PFSK-1 (cell line): Measurements from ENCODE around the gene LRRC8A.

Experiments used
- FOXP2 ChIP-seq: optimal IDR thresholded peaks from 2 replicates; pipeline ENCODE3; 2011; ENCODE audit warnings: borderline replicate concordance, control low read depth, inconsistent platforms; ENCODE audit not compliant: insufficient read depth; ENCODE audit errors: extremely low read length, extremely low read depth
- POLR2AphosphoS5 ChIP-seq: IDR thresholded peaks from 2 replicates; pipeline ENCODE4 v1.6.1; 2012; ENCODE audit warnings: low read depth, mild to moderate bottlenecking, control low read depth, low read length, moderate library complexity
- SIN3A ChIP-seq: IDR thresholded peaks from 2 replicates; pipeline ENCODE4 v1.6.1; 2012; ENCODE audit warnings: mild to moderate bottlenecking, low read length, moderate library complexity, borderline replicate concordance; ENCODE audit not compliant: insufficient read depth
- TAF1 ChIP-seq: IDR thresholded peaks from 2 replicates; pipeline ENCODE4 v1.6.1; 2012; ENCODE audit warnings: low read length, control low read depth, borderline replicate concordance; ENCODE audit not compliant: insufficient read depth
- TF ChIP-seq, protein P1 (sequence below), 2 experiments: IDR thresholded peaks; 2 replicates each; pipeline versions ENCODE4 v1.6.1 to v1.8.0; 2011 to 2012; ENCODE audit warnings: low read depth in 2 of 2, low read length in 2 of 2, control low read depth in 1 of 2, inconsistent platforms in 1 of 2, mild to moderate bottlenecking in 1 of 2, moderate library complexity in 1 of 2; ENCODE audit not compliant: insufficient read depth in 1 of 2

Gene LRRC8A

DNA sequence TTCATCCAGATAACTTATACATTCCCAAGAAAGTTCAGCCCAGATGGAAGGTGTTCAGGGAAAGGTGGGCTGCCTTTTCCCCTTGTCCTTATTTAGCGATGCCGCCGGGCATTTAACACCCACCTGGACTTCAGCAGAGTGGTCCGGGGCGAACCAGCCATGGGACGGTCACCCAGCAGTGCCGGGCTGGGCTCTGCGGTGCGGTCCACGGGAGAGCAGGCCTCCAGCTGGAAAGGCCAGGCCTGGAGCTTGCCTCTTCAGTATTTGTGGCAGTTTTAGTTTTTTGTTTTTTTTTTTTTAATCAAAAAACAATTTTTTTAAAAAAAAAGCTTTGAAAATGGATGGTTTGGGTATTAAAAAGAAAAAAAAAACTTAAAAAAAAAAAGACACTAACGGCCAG is 34.8 kb downstream of the LRRC8A start:
- TF ChIP-seq SIN3A (no peak), TAF1 (no peak), POLR2AphosphoS5 (no peak), FOXP2 (no peak)
- TF ChIP-seq, protein P1, sequence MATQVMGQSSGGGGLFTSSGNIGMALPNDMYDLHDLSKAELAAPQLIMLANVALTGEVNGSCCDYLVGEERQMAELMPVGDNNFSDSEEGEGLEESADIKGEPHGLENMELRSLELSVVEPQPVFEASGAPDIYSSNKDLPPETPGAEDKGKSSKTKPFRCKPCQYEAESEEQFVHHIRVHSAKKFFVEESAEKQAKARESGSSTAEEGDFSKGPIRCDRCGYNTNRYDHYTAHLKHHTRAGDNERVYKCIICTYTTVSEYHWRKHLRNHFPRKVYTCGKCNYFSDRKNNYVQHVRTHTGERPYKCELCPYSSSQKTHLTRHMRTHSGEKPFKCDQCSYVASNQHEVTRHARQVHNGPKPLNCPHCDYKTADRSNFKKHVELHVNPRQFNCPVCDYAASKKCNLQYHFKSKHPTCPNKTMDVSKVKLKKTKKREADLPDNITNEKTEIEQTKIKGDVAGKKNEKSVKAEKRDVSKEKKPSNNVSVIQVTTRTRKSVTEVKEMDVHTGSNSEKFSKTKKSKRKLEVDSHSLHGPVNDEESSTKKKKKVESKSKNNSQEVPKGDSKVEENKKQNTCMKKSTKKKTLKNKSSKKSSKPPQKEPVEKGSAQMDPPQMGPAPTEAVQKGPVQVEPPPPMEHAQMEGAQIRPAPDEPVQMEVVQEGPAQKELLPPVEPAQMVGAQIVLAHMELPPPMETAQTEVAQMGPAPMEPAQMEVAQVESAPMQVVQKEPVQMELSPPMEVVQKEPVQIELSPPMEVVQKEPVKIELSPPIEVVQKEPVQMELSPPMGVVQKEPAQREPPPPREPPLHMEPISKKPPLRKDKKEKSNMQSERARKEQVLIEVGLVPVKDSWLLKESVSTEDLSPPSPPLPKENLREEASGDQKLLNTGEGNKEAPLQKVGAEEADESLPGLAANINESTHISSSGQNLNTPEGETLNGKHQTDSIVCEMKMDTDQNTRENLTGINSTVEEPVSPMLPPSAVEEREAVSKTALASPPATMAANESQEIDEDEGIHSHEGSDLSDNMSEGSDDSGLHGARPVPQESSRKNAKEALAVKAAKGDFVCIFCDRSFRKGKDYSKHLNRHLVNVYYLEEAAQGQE (IDR thresholded peaks at IDR 0.05; ENCODE audit: insufficient read depth in 1 of 2, low read depth in 2 of 2, low read length in 2 of 2) = no peak

- TF ChIP-seq TAF1 (no peak), POLR2AphosphoS5 (no peak), FOXP2 (no peak), SIN3A (no peak)
- TF ChIP-seq, protein P1 (IDR thresholded peaks at IDR 0.05; ENCODE audit: insufficient read depth in 1 of 2, low read depth in 2 of 2, low read length in 2 of 2) = no peak
Observed at GRCh38 chr9:128917151-128917849, 35.4 kb downstream of the LRRC8A start.

GRCh38 chr9:128918921-128919320 is 37.0 kb downstream of the LRRC8A start:
- no peak for TF ChIP-seq TAF1

GRCh38 chr9:128919402-128920089 is 37.6 kb downstream of the LRRC8A start:
- TF ChIP-seq FOXP2 (no peak), TAF1 (no peak), POLR2AphosphoS5 (no peak), SIN3A (no peak)
- TF ChIP-seq, protein P1 (IDR thresholded peaks at IDR 0.05; ENCODE audit: insufficient read depth in 1 of 2, low read depth in 2 of 2, low read length in 2 of 2) = no peak

DNA sequence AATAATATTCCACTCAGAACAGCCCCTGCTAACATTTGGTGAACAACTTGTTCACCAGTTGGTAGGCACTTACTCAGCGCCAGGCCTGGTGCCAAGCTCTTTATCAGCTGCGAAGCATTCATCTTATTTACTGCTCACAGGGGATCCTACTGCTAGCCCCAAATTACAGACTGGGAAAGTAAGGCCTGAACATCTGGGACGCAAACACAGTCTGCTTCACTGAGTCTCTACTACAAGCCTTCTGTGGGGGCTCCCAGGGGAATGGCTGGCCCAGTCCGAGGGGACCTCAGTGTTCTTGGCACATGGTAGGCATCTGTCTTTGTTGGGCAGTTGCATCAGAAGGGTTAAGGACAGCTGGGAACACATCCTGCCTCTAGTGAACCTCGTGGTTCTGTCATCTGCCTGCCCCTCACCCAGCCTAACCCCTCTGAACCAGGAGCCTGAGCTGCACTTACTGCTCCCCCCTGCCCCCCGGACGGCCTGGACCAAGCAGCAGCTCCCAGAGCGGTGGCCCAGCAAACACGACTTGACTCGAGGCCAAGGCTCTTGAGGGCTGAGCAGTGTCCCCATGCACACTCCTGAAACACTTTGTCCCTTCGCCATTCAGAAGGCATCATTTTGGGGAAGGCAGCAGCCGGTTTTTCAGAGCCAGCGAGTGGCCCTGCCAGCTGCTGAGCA is 38.6 kb downstream of the LRRC8A start, which contains the start of gene PHYHD1:
Gene PHYHD1 (plus strand): TSS at position 602 of the 678 bp plus-strand sequence. CDS start 1,342 bp downstream, outside the sequence.
- TF ChIP-seq FOXP2 (no peak), TAF1 (no peak), POLR2AphosphoS5 (no peak), SIN3A (no peak)
- TF ChIP-seq, protein P1 (IDR thresholded peaks at IDR 0.05; ENCODE audit: insufficient read depth in 1 of 2, low read depth in 2 of 2, low read length in 2 of 2) = no peak
